Gastrocnemius medialis (tissue), 4 donors: ENCODE measurements around the gene SESN3. TPM values are rescaled to one million over a fixed set of nuclear protein-coding genes. Genes with fewer than 3 reads are reported as not detected.
A peak's percentile ranks its signal among the peaks of the same experiment; 100 is the strongest.

Experiments
- ATAC-seq, 2 donors: fragments of 150-250 bp; one replicate each; pipeline ENCODE4 v1.9.1; 2016
- DNase-seq, 2 donors: peaks; one replicate each; pipeline ENCODE4 v3.0.0-alpha.2; 2019
- H3K27ac ChIP-seq, 4 donors: fragments of 200-600 bp; sonication (generic); 1 replicate in 1 of 4; 2 replicates in 3 of 4; pipeline ENCODE4 v1.5.1; 2016 to 2018; ENCODE audit warnings: mild to moderate bottlenecking in 2 of 4, moderate library complexity in 1 of 4
- H3K27me3 ChIP-seq, 3 donors: fragments of 200-600 bp; sonication (generic) in 2 of 3; 1 replicate in 1 of 3; 2 replicates in 2 of 3; pipeline versions ENCODE4 v1.5.1 to v1.6.0; 2016 to 2019; ENCODE audit warnings: mild to moderate bottlenecking in 1 of 3, moderate library complexity in 1 of 3
- H3K36me3 ChIP-seq, 2 donors: fragments of 200-600 bp; sonication (generic) in 1 of 2; one replicate each; pipeline ENCODE4 v1.5.1; 2017 to 2018
- H3K4me1 ChIP-seq, 2 donors: fragments of 200-600 bp; sonication (generic) in 1 of 2; one replicate each; pipeline ENCODE4 v1.5.1; 2016 to 2017; ENCODE audit warnings: mild to moderate bottlenecking in 2 of 2
- H3K4me3 ChIP-seq, 4 donors: fragments of 200-600 bp; sonication (generic) in 3 of 4; 1 replicate in 1 of 4; 2 replicates in 3 of 4; pipeline ENCODE4 v1.5.1; 2016 to 2019; ENCODE audit warnings: mild to moderate bottlenecking in 2 of 4
- H3K9me3 ChIP-seq, 3 donors: fragments of 200-600 bp; sonication (generic) in 2 of 3; 1 replicate in 1 of 3; 2 replicates in 2 of 3; pipeline ENCODE4 v1.5.1; 2016 to 2019
- CTCF ChIP-seq, 5 experiments: fragments of 450-650 bp in 3 of 5; fragments of 200-600 bp in 2 of 5; sonication (generic) in 2 of 5; IDR thresholded peaks in 4 of 5; conservative IDR thresholded peaks in 1 of 5; 1 replicate in 4 of 5; 2 replicates in 1 of 5; pipeline ENCODE4 v1.5.1; 2016 to 2019; ENCODE audit warnings: antibody characterized with exemption in 5 of 5, mild to moderate bottlenecking in 3 of 5, moderate library complexity in 3 of 5
- POLR2A ChIP-seq, 2 donors: fragments of 450-650 bp; IDR thresholded peaks; one replicate each; pipeline ENCODE4 v1.6.1; 2017; ENCODE audit warnings: antibody characterized with exemption in 2 of 2, mild to moderate bottlenecking in 2 of 2, moderate library complexity in 2 of 2
- in situ Hi-C, 4 donors: fragments of 200-750 bp; cut with MboI; loops; one replicate each; pipeline versions ENCODE4 v1.15.0 to v1.8.0; 2017; ENCODE audit warnings: low sequenced_read_pairs in 4 of 4
- intact Hi-C: fragments of 100-400 bp; cut with DNase I; formaldehyde crosslinking; loops from one replicate; pipeline ENCODE4 v1.15.1; 2023; ENCODE audit warnings: low total_unique reads
- total RNA-seq, 4 donors: library from RNA; depleted of rRNA; stranded (reverse); fragments of >200 nt; gene quantifications; one replicate each; pipeline versions ENCODE4 v1.1.0 to v1.2.3, GENCODE V29; 2016

SESN3 gene
- total RNA-seq, 4 donors from 2014 or later, result 6.0 to 10.8 (median 7.8) TPM

GRCh38 chr11:95148406-95148805 is 82.6 kb downstream of the SESN3 start:
- intact Hi-C loops (no loop called here), in situ Hi-C loops (no loop called here)
- H3K4me3 ChIP-seq, result no peak overlapping the region
- H3K27me3 ChIP-seq, result no peaks in the 10 kb centered on the region
- DNase-seq (no peak), ATAC-seq (no peak)
- H3K36me3 ChIP-seq, result no peaks in the 10 kb centered on the region
- H3K9me3 ChIP-seq, result no peaks in the 10 kb centered on the region
- H3K27ac ChIP-seq, result peak overlapping the region; percentile 61 to 89 (median 84)
- peaks cover 30 to 31% of the 10 kb centered on the region in 2 donors for H3K4me1 ChIP-seq
- TF ChIP-seq POLR2A (IDR thresholded peaks at IDR 0.05) (no peak), CTCF (IDR thresholded peaks at IDR 0.05 in 4 of 5, conservative IDR thresholded peaks at IDR 0.05 in 1 of 5) (no peak)

- Histone ChIP-seq H3K27ac (peak overlapping the region; percentile 61 to 89 (median 84)), H3K36me3 (no peaks in the 10 kb centered on the region), H3K4me1 (peaks cover 30 to 31% of the 10 kb centered on the region in 2 donors), H3K4me3 (no peak overlapping the region), H3K9me3 (no peaks in the 10 kb centered on the region), H3K27me3 (no peaks in the 10 kb centered on the region)
- intact Hi-C loops (no loop called here), in situ Hi-C loops (no loop called here)
- TF ChIP-seq POLR2A (IDR thresholded peaks at IDR 0.05), result no peak
- no peak for TF ChIP-seq CTCF (IDR thresholded peaks at IDR 0.05 in 4 of 5, conservative IDR thresholded peaks at IDR 0.05 in 1 of 5)
- ATAC-seq (peak; percentile 61 to 77), DNase-seq (peak in 1 of 2 donors; percentile 53)
Measured at GRCh38 chr11:95147364-95147905, 83.6 kb downstream of the SESN3 start.

- intact Hi-C loops, result no loop called here
- no peak for TF ChIP-seq POLR2A (IDR thresholded peaks at IDR 0.05)
- TF ChIP-seq CTCF (IDR thresholded peaks at IDR 0.05 in 4 of 5, conservative IDR thresholded peaks at IDR 0.05 in 1 of 5), result no peak
Measured at GRCh38 chr11:95145430-95146060, 85.5 kb downstream of the SESN3 start.

GRCh38 chr11:95144313-95145235 is 86.4 kb downstream of the SESN3 start:
- intact Hi-C loops (no loop called here), in situ Hi-C loops (loop anchor here in 3 of 4 donors (5.0 kb wide), 3 partner anchors 67 to 77 kb away; partner anchors contain the start of gene SRSF8 (in 1 of the 3))
- Histone ChIP-seq H3K36me3 (no peaks in the 10 kb centered on the region), H3K27ac (no peak overlapping the region), H3K9me3 (no peaks in the 10 kb centered on the region), H3K4me3 (no peak overlapping the region), H3K27me3 (no peaks in the 10 kb centered on the region), H3K4me1 (peaks cover 18 to 22% of the 10 kb centered on the region in 2 donors)
- TF ChIP-seq POLR2A (IDR thresholded peaks at IDR 0.05) (no peak), CTCF (IDR thresholded peaks at IDR 0.05 in 4 of 5, conservative IDR thresholded peaks at IDR 0.05 in 1 of 5) (no peak)
- ATAC-seq, result no peak
- DNase-seq, result no peak

More at GRCh38 chr11:95145430-95146060, 85.5 kb downstream of the SESN3 start:
- Histone ChIP-seq H3K4me1 (peaks cover 25 to 27% of the 10 kb centered on the region in 2 donors), H3K9me3 (no peaks in the 10 kb centered on the region), H3K36me3 (no peaks in the 10 kb centered on the region), H3K27ac (no peak overlapping the region), H3K4me3 (no peak overlapping the region), H3K27me3 (no peaks in the 10 kb centered on the region)
- DNase-seq, result no peak
- in situ Hi-C loops, result no loop called here
- no peak for ATAC-seq
